Kidney tubule cell (primary cell): ENCODE results near the gene CES2.

Source experiments
- DNase-seq: peaks from one replicate; pipeline ENCODE4 v3.0.0-alpha.2; 2018; ENCODE audit warnings: low spot score

The CES2 gene

GRCh38 chr16:66902648-66903543 is 32.4 kb upstream of the CES2 start:
- no peak for DNase-seq

DNA sequence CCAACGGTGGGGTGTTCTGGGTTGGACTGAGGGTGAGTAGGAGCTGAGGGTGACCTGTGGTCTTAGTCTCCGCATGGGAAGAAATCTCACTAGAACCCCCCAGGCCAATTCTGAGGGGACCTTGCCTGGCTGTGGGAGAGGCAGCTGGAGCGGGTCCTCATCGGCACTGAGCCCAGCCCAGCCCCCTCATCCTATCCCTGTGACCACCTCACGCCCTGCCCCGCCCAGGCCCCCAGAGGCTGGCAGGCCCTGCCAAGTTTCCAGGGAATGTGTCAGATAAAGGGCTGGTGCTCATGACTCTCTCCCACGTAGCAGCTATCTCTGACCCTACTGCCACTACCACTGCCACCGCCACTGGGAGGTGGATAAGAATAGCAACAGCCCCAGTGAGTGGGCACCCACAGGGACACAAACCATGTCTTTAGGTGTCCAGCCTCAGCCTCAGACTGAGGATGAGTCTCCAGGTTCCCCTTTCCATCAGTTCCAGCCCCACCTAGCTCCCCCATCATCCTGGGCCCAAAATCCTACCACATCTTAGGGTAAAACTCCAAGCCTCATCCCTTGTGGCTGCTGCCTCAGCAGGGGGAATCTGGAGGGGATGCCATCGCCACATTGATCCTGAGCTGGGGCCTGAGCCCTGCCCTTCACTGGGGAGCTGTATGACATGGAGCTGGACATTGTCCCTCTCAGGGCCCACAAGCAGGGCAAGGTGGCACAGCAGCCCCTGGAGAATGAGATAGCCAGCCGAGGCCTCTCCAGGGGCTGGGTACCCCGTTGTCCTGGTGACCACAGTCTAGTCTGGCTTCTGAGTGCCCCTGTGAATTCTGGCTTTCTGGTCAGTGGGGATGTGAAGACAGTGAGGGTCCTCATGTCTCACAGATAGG is 31.5 kb upstream of the CES2 start:
- no peak for DNase-seq

GRCh38 chr16:66904428-66904845 is 30.9 kb upstream of the CES2 start:
- DNase-seq, result no peak

- no peak for DNase-seq
Measured at GRCh38 chr16:66904846-66905632, 30.3 kb upstream of the CES2 start.

DNA sequence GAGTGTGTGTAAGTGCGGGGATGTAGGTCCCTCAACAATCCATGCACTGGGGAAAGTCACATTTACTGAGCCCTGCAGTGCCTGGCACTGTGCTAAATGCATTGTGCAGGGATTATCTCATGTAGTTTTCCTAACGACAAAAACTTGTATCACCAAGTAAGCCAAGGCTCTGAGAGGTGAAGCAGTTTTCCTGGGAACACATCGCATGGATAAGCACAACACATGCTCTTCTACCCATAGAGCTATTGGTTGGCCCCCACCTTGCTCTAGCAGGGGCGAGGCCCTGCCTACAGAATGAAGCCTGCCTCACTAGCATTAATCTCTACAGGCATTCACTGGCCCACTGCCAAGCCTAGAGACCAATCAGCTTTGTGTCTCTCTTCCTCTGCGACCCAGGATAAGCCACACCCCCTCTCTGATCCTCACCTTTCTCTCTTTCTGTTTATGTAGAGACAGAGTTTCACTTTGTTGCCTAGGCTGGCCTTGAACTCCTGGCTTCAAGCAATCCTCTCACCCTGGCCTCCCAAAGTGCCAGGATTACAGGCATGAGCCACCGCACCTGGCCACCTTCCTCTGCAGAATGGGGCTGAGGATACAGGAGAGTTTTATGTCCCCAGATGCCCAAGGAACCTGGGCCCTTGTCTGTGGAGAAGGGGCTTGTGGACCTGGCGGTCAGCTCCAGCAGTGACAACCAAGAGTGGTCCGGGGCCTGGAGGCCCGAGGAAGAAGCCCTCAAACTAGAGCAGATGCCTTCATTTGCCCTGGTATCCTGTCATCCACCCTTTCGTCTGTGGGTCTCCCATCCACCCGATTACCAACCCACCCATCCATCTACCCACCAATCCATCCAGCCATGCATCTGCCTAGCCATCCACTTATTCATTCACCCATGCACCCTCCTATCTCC is 29.4 kb upstream of the CES2 start:
- peak; percentile 65 for DNase-seq

GRCh38 chr16:66906916-66907836 is 28.1 kb upstream of the CES2 start:
- DNase-seq, result no peak

DNA sequence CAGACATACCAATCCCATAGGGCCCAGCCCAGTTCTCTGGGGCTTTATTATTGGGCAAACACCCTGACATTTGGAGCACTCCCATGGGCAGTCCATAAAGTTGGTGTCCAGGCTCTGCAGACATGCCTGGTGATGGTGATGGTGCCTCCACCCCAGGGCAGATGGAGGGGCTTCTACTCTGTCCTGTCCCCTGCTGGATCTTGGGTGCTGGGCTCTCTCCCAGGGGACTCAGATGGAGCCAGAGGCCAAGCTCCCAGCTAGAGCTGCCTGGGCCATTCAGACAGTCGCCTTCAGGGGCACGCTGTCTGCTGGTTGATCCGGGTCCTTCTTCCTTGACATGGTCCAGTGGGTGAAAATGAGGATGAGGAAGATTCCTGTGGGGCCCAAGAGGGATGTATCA is 27.2 kb upstream of the CES2 start:
- no peak for DNase-seq

- DNase-seq, result no peak
Measured at GRCh38 chr16:66908762-66909559, 26.4 kb upstream of the CES2 start.

- DNase-seq, result no peak
Measured at GRCh38 chr16:66910175-66910940, 25.0 kb upstream of the CES2 start.

GRCh38 chr16:66911112-66911511 is 24.2 kb upstream of the CES2 start:
- DNase-seq, result peak; percentile 41

DNA sequence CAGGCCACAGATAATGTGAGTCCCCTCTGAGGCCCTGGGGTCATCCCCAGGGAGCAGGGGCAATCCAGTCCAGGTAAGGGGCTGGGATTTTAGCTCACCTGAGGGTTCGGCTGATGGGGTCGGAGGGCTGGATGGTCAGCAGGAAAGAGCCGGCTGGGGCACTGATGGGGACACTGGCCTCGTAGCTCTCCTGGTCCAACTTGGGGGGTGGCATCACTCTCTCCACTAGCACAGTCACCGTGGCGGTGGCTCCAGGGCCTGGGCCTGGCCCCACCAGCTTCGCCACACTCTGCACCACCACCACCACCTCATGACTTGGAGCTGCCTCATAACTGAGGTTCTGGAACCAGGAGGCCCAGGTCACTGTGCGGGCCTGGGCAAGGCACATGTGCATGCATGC is 23.5 kb upstream of the CES2 start:
- DNase-seq, result no peak

DNA sequence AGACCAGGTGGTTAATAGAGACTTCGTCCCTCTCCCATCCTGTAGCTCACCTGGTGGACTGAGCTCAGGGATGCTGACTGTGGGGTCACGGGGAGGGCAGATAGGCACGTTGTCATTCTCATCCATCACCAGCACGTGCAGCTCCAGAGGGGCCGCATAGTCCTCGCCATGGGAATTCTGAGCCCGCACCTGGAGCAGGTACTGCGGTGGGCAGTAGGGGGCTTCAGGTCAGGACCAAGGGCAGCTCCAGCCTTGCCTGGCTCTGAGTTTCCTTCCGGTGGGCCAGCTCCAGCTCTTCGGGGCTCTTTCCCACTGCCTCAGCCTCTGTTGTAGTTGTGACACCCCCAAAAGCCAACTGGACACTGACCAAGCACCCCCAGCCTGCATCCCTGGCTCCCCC is 22.2 kb upstream of the CES2 start:
- no peak for DNase-seq

GRCh38 chr16:66913711-66914110 is 21.6 kb upstream of the CES2 start:
- no peak for DNase-seq

DNA sequence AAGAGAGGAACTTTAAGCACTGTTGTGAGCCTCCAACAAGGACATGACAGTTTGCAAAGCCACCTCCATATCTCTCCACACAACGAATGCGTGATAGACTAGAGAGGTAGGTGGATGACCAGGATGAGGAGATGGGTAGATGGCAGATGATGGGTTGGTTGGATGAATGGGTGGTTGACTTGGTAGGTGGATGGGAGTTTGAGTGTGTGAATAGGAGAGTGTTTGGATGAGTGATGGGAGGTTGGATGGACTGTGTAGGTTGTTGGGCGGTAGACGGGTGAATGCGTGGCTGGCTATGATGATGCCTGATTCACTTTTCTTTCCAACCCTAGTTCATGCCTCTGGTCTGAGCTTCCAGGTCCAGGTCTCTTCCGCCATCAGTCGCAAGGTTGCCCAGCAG is 20.8 kb upstream of the CES2 start:
- no peak for DNase-seq

DNA sequence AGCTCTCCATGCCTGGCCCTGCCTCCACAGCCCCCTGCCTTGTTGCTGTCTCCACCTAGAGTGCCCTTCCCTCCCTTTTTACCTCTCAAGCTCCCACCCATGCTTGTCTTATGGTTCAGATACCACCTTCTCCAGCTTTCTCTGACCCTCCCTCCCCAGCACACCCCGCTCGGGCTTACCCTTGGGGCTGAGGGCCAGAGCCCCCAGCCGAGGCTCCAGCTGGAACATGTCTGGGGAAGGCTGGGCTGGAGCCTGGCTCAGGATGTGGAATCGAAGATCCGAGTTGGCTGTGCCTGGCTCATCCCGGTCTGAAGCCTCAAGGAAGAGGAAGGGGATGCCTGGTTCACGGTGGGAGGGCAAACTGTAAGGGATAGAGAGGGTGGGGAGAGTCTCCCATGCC is 20.3 kb upstream of the CES2 start:
- DNase-seq, result no peak

GRCh38 chr16:66916518-66916917 is 18.8 kb upstream of the CES2 start:
- no peak for DNase-seq

DNA sequence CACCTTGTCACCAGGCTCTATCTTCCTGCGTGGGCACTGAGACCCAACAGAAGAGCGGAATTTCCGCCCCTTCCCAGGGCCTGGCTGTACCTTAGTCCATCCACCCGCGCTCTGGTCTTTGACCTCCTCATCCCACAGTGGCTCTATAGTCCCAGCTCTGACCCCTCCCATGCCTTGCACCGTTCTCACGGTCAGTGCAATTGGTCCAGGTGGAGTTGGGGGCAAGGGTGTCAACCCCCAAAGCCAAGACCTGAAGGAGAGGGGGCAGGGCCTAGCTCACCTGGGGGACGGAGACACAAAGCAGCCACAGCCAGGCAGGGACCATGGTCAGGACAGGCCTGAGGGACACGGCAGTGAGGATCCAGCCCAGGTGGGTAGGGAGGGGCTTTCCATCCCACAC is 17.6 kb upstream of the CES2 start:
- no peak for DNase-seq

GRCh38 chr16:66918355-66918754 is 17.0 kb upstream of the CES2 start:
- no peak for DNase-seq
